ENCODE data around the gene CD52.
A peak's percentile ranks its signal among the peaks of the same experiment; 100 is the strongest.

DNA sequence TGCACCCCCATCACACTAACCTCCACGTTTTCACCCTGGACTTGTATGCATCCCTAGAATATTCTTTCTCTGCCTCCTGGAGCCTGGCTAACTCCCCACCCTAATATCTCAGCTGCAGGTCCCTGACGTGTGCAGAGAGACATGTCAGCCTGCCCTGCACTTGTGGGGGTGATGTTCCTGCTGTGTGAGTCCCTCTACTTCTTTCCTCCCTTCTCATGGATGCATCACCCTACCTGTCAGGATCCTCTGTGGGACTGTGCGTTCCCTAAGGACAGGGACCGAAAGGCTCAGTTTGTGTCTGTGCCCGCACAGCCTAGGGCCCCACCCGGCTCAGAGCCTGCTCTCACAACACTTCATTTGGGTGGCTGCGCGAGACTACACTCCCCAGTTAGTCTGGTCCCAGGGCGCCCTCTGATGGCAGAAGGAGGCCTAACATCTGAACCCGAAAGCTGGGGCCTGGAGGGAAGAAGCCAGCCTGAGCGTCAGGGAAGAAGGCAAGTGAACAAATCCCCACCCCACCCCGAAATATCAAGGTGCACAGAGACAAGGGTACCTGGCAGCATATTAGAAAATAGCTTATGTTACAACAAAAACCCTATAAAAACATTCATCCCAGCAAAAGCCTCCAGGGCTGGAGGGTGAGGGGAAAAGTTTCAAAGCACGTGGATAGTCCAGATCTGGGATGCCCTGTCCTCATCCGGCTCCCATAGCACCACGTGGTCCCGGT, 3.7 kb downstream of the CD52 start:
- TF ChIP-seq CTCF (IDR thresholded peaks at IDR 0.05 in 2 of 3, conservative IDR thresholded peaks at IDR 0.05 in 1 of 3; ENCODE audit: borderline replicate concordance in 1 of 3, insufficient read depth in 1 of 3, low read depth in 2 of 3, low read length in 2 of 3) (peak; percentile 83 to 93 (median 92)), POLR2A (IDR thresholded peaks at IDR 0.05; ENCODE audit: borderline replicate concordance, extremely low read depth, insufficient read depth, insufficient read length) (no peak), SP1 (IDR thresholded peaks at IDR 0.05; ENCODE audit: low read depth) (no peak), YY1 (IDR thresholded peaks at IDR 0.05; ENCODE audit: extremely low read depth, insufficient replicate concordance, low read depth, low read length) (peak; percentile 16), EZH2 (IDR thresholded peaks at IDR 0.05) (no peak), REST (IDR thresholded peaks at IDR 0.05; ENCODE audit: low read depth) (no peak), RAD21 (IDR thresholded peaks at IDR 0.05; ENCODE audit: low read depth) (peak; percentile 97), POLR2AphosphoS5 (IDR thresholded peaks at IDR 0.05; ENCODE audit: low read depth, low read length) (no peak), ZFX (IDR thresholded peaks at IDR 0.05) (no peak), MAX (IDR thresholded peaks at IDR 0.05) (no peak), ELF1 (IDR thresholded peaks at IDR 0.05; ENCODE audit: borderline replicate concordance, low read depth) (no peak), SIN3A (IDR thresholded peaks at IDR 0.05; ENCODE audit: low read depth) (no peak)
- TF ChIP-seq, protein P1, sequence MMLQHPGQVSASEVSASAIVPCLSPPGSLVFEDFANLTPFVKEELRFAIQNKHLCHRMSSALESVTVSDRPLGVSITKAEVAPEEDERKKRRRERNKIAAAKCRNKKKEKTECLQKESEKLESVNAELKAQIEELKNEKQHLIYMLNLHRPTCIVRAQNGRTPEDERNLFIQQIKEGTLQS (IDR thresholded peaks at IDR 0.05) = no peak
- TF ChIP-seq, protein P2, sequence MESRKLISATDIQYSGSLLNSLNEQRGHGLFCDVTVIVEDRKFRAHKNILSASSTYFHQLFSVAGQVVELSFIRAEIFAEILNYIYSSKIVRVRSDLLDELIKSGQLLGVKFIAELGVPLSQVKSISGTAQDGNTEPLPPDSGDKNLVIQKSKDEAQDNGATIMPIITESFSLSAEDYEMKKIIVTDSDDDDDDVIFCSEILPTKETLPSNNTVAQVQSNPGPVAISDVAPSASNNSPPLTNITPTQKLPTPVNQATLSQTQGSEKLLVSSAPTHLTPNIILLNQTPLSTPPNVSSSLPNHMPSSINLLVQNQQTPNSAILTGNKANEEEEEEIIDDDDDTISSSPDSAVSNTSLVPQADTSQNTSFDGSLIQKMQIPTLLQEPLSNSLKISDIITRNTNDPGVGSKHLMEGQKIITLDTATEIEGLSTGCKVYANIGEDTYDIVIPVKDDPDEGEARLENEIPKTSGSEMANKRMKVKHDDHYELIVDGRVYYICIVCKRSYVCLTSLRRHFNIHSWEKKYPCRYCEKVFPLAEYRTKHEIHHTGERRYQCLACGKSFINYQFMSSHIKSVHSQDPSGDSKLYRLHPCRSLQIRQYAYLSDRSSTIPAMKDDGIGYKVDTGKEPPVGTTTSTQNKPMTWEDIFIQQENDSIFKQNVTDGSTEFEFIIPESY (IDR thresholded peaks at IDR 0.05; ENCODE audit: extremely low read depth, insufficient replicate concordance, low read length) = peak; percentile 32
